Spleen (tissue), 11 donors: Measurements from ENCODE around the gene GRM8. TPM values are rescaled to one million over a fixed set of nuclear protein-coding genes. Genes with fewer than 3 reads are reported as not detected.
A peak's percentile ranks its signal among the peaks of the same experiment; 100 is the strongest.

ENCODE experiments used
- DNase-seq: peaks from one replicate; pipeline ENCODE4 v3.0.0-alpha.2; 2020
- H3K27ac ChIP-seq, 8 donors: fragments of 200-600 bp; sonication (generic) in 7 of 8; 1 replicate in 4 of 8; 2 replicates in 4 of 8; pipeline versions ENCODE4 v1.5.0 to v1.8.0; 2016 to 2021; ENCODE audit warnings: inconsistent platforms in 4 of 8, mild to moderate bottlenecking in 4 of 8, moderate library complexity in 1 of 8
- H3K27me3 ChIP-seq, 7 donors: fragments of 200-600 bp; sonication (generic) in 6 of 7; replicated peaks in 1 of 7; 1 replicate in 4 of 7; 2 replicates in 3 of 7; pipeline versions ENCODE4 v1.5.0 to v1.8.0; 2016 to 2021; ENCODE audit warnings: inconsistent platforms in 3 of 7, mild to moderate bottlenecking in 1 of 7
- H3K36me3 ChIP-seq, 6 donors: fragments of 200-600 bp; sonication (generic) in 5 of 6; 1 replicate in 4 of 6; 2 replicates in 2 of 6; pipeline versions ENCODE4 v1.5.0 to v1.8.0; 2016 to 2021; ENCODE audit warnings: inconsistent platforms in 2 of 6
- H3K4me1 ChIP-seq, 6 donors: fragments of 200-600 bp; sonication (generic) in 5 of 6; 1 replicate in 3 of 6; 2 replicates in 3 of 6; pipeline versions ENCODE4 v1.5.0 to v1.8.0; 2016 to 2021; ENCODE audit warnings: inconsistent platforms in 3 of 6
- H3K4me3 ChIP-seq, 8 donors: fragments of 200-600 bp; sonication (generic) in 7 of 8; 1 replicate in 4 of 8; 2 replicates in 4 of 8; pipeline versions ENCODE4 v1.5.0 to v1.8.0; 2016 to 2021; ENCODE audit warnings: inconsistent platforms in 4 of 8, mild to moderate bottlenecking in 4 of 8, moderate library complexity in 2 of 8
- H3K9me3 ChIP-seq, 8 donors: fragments of 200-600 bp; sonication (generic) in 7 of 8; 1 replicate in 4 of 8; 2 replicates in 4 of 8; pipeline versions ENCODE4 v1.5.0 to v1.8.0; 2016 to 2021; ENCODE audit warnings: inconsistent platforms in 4 of 8
- CTCF ChIP-seq, 11 experiments: fragments of 200-600 bp in 7 of 11; fragments of 450-650 bp in 4 of 11; sonication (generic) in 4 of 11; IDR thresholded peaks in 8 of 11; conservative IDR thresholded peaks in 3 of 11; 1 replicate in 7 of 11; 2 replicates in 4 of 11; pipeline versions ENCODE4 v1.4.0 to v1.8.0; 2016 to 2021; ENCODE audit warnings: antibody characterized with exemption in 11 of 11, inconsistent platforms in 4 of 11, mild to moderate bottlenecking in 1 of 11
- POLR2A ChIP-seq, 3 donors: fragments of 450-650 bp; IDR thresholded peaks; one replicate each; pipeline ENCODE4 v1.5.1; 2017; ENCODE audit warnings: antibody characterized with exemption in 3 of 3, mild to moderate bottlenecking in 1 of 3
- POLR2AphosphoS5 ChIP-seq, 3 donors: sonication (generic); formaldehyde crosslinking; IDR thresholded peaks; one replicate each; pipeline ENCODE4 v1.5.1; 2017; ENCODE audit warnings: antibody characterized with exemption in 3 of 3
- WGBS, 5 donors: extraction: QIAGEN DNeasy Blood & Tissue Kit in 3 of 5; methylation state at CpG; one replicate each; pipeline versions ENCODE4 v1.1.5 to v1.1.7; 2013 to 2018; 5-methylcytosine and 5-hydroxymethylcytosine counted together
- intact Hi-C: fragments of 100-400 bp; cut with DNase I; formaldehyde crosslinking; loops from one replicate; pipeline ENCODE4 v1.15.0; 2023; ENCODE audit warnings: low total_unique reads
- polyA plus RNA-seq, 3 donors: library from polyadenylated mRNA; stranded (reverse); fragments of 200-250 nt; gene quantifications; one replicate each; pipeline ENCODE4 v1.2.1, GENCODE V29; 2013
- total RNA-seq, 7 donors: library from RNA; depleted of rRNA in 3 of 7; stranded (reverse); fragments of >200 nt in 3 of 7; fragmentation: NEBNext Ultra II Directional in 4 of 7; extraction: Animal tissue kit (Norgen Biotek cat#: 25700) in 4 of 7; gene quantifications; one replicate each; pipeline versions ENCODE4 v1.1.0 to v1.2.1, GENCODE V29; 2016 to 2021
- donor health status: healthy with polysubstance abuse.
- donor health status: DM: no; HTN: no; CAD: no; lungs with moderate emphysema.
- donor health status: DM: no; HTN: no; CAD: no.
- donor health status: Bipolar disorder and iron deficiency.
- donor health status: healthy.
- donor health status: DM: no; HTN: no; CAD: no.
- donor health status: DM: yes; HTN: yes; CAD: no.

The GRM8 gene
- total and polyA plus RNA-seq, 10 donors: 0.30 to 0.60 TPM; not detected in 8

- no peak for DNase-seq
- no peaks in the 10 kb centered on the region for H3K9me3 ChIP-seq
- no peaks in the 10 kb centered on the region for H3K27me3 ChIP-seq
- H3K4me3 ChIP-seq: no peak overlapping the region
- 42 to 57% (median 51%) methylated on average over 4 of the region's 4 CpGs for WGBS, 5 donors
- no peaks in the 10 kb centered on the region for H3K4me1 ChIP-seq
- TF ChIP-seq POLR2A (IDR thresholded peaks at IDR 0.05): no peak
- TF ChIP-seq CTCF (IDR thresholded peaks at IDR 0.05 in 8 of 11, conservative IDR thresholded peaks at IDR 0.05 in 3 of 11): no peak
- intact Hi-C loops: loop anchor here (10.0 kb wide), 1 partner anchor 62 kb away; no protein-coding TSS in a partner anchor
- no peak overlapping the region for H3K27ac ChIP-seq
- no peaks in the 10 kb centered on the region for H3K36me3 ChIP-seq
Measured at GRCh38 chr7:127123220-127123619, 129.5 kb downstream of the GRM8 start.

- H3K4me3 ChIP-seq: no peak overlapping the region
- WGBS, 5 donors: 66 to 77% (median 66%) methylated on average over 2 of the region's 2 CpGs
- TF ChIP-seq CTCF (IDR thresholded peaks at IDR 0.05 in 8 of 11, conservative IDR thresholded peaks at IDR 0.05 in 3 of 11) (no peak), POLR2AphosphoS5 (IDR thresholded peaks at IDR 0.05) (no peak), POLR2A (IDR thresholded peaks at IDR 0.05) (no peak)
- intact Hi-C loops: no loop called here
- no peak for DNase-seq
- H3K27me3 ChIP-seq: no peaks in the 10 kb centered on the region
- no peaks in the 10 kb centered on the region for H3K4me1 ChIP-seq
- H3K36me3 ChIP-seq: no peaks in the 10 kb centered on the region
- H3K27ac ChIP-seq: no peak overlapping the region
- no peaks in the 10 kb centered on the region for H3K9me3 ChIP-seq
Measured at GRCh38 chr7:127119517-127119916, 133.2 kb downstream of the GRM8 start.

- TF ChIP-seq POLR2AphosphoS5 (IDR thresholded peaks at IDR 0.05) (no peak), CTCF (IDR thresholded peaks at IDR 0.05 in 8 of 11, conservative IDR thresholded peaks at IDR 0.05 in 3 of 11) (no peak), POLR2A (IDR thresholded peaks at IDR 0.05) (no peak)
- H3K27me3 ChIP-seq: no peaks in the 10 kb centered on the region
- whole genome bisulfite sequencing, 5 donors: 42 to 67% (median 53%) methylated on average over 3 of the region's 3 CpGs
Measured at GRCh38 chr7:127114742-127115265, 137.9 kb downstream of the GRM8 start.

GRCh38 chr7:127107601-127108007 is 145.1 kb downstream of the GRM8 start:
- Histone ChIP-seq H3K27ac (no peak overlapping the region), H3K4me1 (no peaks in the 10 kb centered on the region), H3K4me3 (no peak overlapping the region), H3K27me3 (peaks cover 0 to 1% (median 0%) of the 10 kb centered on the region in 7 donors), H3K9me3 (peaks cover 0 to 7% (median 2%) of the 10 kb centered on the region in 8 donors), H3K36me3 (no peaks in the 10 kb centered on the region)
- TF ChIP-seq CTCF (IDR thresholded peaks at IDR 0.05 in 8 of 11, conservative IDR thresholded peaks at IDR 0.05 in 3 of 11): peak in 5 of 11 experiments; percentile 8 to 23 (median 16)
- TF ChIP-seq POLR2A (IDR thresholded peaks at IDR 0.05): no peak
- WGBS, 5 donors: 15 to 24% (median 21%) methylated on average over 5 of the region's 5 CpGs
- no peak for DNase-seq
- intact Hi-C loops: no loop called here

More at GRCh38 chr7:127114742-127115265, 137.9 kb downstream of the GRM8 start:
- intact Hi-C loops: no loop called here
- no peak for DNase-seq
- Histone ChIP-seq H3K27ac (no peak overlapping the region), H3K4me3 (no peak overlapping the region), H3K4me1 (no peaks in the 10 kb centered on the region), H3K9me3 (no peaks in the 10 kb centered on the region), H3K36me3 (no peaks in the 10 kb centered on the region)
